Endothelial cell of umbilical vein (primary cell): Measurements from ENCODE around the gene TULP4. TPM values are rescaled to one million over a fixed set of nuclear protein-coding genes. Genes with fewer than 3 reads are reported as not detected.

ENCODE experiments used
- BruUV-seq: library from RNA; stranded (reverse); fragments of 400-500 nt; replicated peaks from 2 replicates; lab custom pipeline; 2021; lab: Mats Ljungman, UMichigan
- CTCF ChIA-PET: fragments of 300-600, 350-600 bp; sonication (Branson Sonifier 250); formaldehyde crosslinking; loops from one replicate; lab custom pipeline; 2021; ENCODE audit warnings: antibody characterized with exemption, inconsistent platforms; lab: Charles Lee
- POLR2A ChIA-PET: fragments of 300-600, 350-600 bp; sonication (Branson Sonifier 250); formaldehyde crosslinking; loops from one replicate; lab custom pipeline; 2021; ENCODE audit warnings: antibody characterized with exemption, inconsistent platforms; lab: Charles Lee
- DNase-seq: peaks from one replicate; pipeline ENCODE4 v3.0.0-alpha.2; 2011; ENCODE audit warnings: low read depth, low spot score
- FAIRE-seq: peaks from 2 replicates; lab custom pipeline; 2011; peaks lifted over from hg19 to GRCh38; lab: Jason Lieb, UNC
- H2AFZ ChIP-seq: 2 replicates; pipeline ENCODE4 v1.6.0; 2012; ENCODE audit warnings: low read depth, low read length, control low read depth, inconsistent platforms
- H3K27ac ChIP-seq: 2 replicates; pipeline ENCODE4 v1.5.1; 2011; ENCODE audit warnings: low read depth, mild to moderate bottlenecking, control low read depth, low read length, moderate library complexity; ENCODE audit not compliant: insufficient read depth
- H3K27me3 ChIP-seq, 2 experiments: 2 replicates each; pipeline versions ENCODE4 v1.6.0 to v1.6.1; 2011; ENCODE audit warnings: low read length in 2 of 2, mixed read lengths in 1 of 2; ENCODE audit not compliant: control insufficient read depth in 2 of 2, insufficient read depth in 2 of 2
- H3K36me3 ChIP-seq, 2 experiments: 2 replicates in 1 of 2; 3 replicates in 1 of 2; pipeline ENCODE4 v1.5.1; 2011; ENCODE audit warnings: low read length in 2 of 2, mild to moderate bottlenecking in 1 of 2, moderate library complexity in 1 of 2; ENCODE audit not compliant: control insufficient read depth in 2 of 2, insufficient read depth in 2 of 2; ENCODE audit errors: extremely low read depth in 1 of 2
- H3K4me1 ChIP-seq: 3 replicates; pipeline ENCODE4 v1.5.1; 2011; ENCODE audit warnings: mild to moderate bottlenecking, low read length; ENCODE audit not compliant: control insufficient read depth, insufficient read depth; ENCODE audit errors: extremely low read depth
- H3K4me2 ChIP-seq: 2 replicates; pipeline ENCODE4 v1.6.1; 2011; ENCODE audit warnings: low read length, control low read depth, mixed read lengths; ENCODE audit not compliant: insufficient read depth
- H3K4me3 ChIP-seq, 3 experiments: fragments of 200-600 bp in 1 of 3; sonication (generic), shearing (Covaris generic) in 1 of 3; replicated peaks in 1 of 3; 2 replicates each; pipeline ENCODE4 v1.5.1; 2011 to 2016; ENCODE audit warnings: control low read depth in 3 of 3, low read length in 3 of 3, mild to moderate bottlenecking in 2 of 3, inconsistent platforms in 1 of 3, low read depth in 1 of 3, moderate library complexity in 1 of 3; ENCODE audit not compliant: insufficient read depth in 1 of 3
- H3K79me2 ChIP-seq: 2 replicates; pipeline ENCODE4 v1.6.0; 2012; ENCODE audit warnings: low read length, inconsistent platforms; ENCODE audit not compliant: control insufficient read depth, insufficient read depth
- H3K9ac ChIP-seq: replicated peaks from 2 replicates; pipeline ENCODE3; 2011; ENCODE audit warnings: low read length, control low read depth; ENCODE audit not compliant: insufficient read depth; ENCODE audit errors: extremely low read depth
- H3K9me1 ChIP-seq: replicated peaks from 3 replicates; pipeline ENCODE4 v1.6.0; 2011; ENCODE audit warnings: mild to moderate bottlenecking, low read length; ENCODE audit not compliant: control insufficient read depth, insufficient read depth; ENCODE audit errors: extremely low read depth
- H3K9me3 ChIP-seq: replicated peaks from 2 replicates; pipeline ENCODE4 v1.5.1; 2012; ENCODE audit warnings: low read length, inconsistent platforms; ENCODE audit not compliant: control insufficient read depth, insufficient read depth
- H4K20me1 ChIP-seq: replicated peaks from 2 replicates; pipeline ENCODE3; 2011; ENCODE audit warnings: mild to moderate bottlenecking, low read length; ENCODE audit not compliant: control insufficient read depth, insufficient read depth; ENCODE audit errors: extremely low read depth
- EZH2 ChIP-seq: IDR thresholded peaks from 2 replicates; pipeline ENCODE4 v1.6.1; 2012; ENCODE audit warnings: borderline replicate concordance, low read depth, mild to moderate bottlenecking, moderate library complexity, low read length, inconsistent platforms; ENCODE audit not compliant: severe bottlenecking
- FOS ChIP-seq: IDR thresholded peaks from 2 replicates; pipeline ENCODE4 v1.6.1; 2011; ENCODE audit warnings: mild to moderate bottlenecking, low read length, moderate library complexity, borderline replicate concordance; ENCODE audit not compliant: insufficient read depth
- GATA2 ChIP-seq: IDR thresholded peaks from 2 replicates; pipeline ENCODE4 v1.7.0; 2011; ENCODE audit warnings: low read depth, mild to moderate bottlenecking, moderate library complexity, mixed read lengths, low read length; ENCODE audit not compliant: insufficient read length, insufficient read depth
- JUN ChIP-seq: IDR thresholded peaks from 2 replicates; pipeline ENCODE4 v1.6.1; 2011; ENCODE audit warnings: borderline replicate concordance, low read depth; ENCODE audit not compliant: insufficient read length, insufficient read depth
- MYC ChIP-seq: IDR thresholded peaks from one replicate; pipeline ENCODE4 v1.6.1; 2011; ENCODE audit warnings: mild to moderate bottlenecking, low read depth, low read length
- POLR2A ChIP-seq: IDR thresholded peaks from 2 replicates; pipeline ENCODE4 v1.6.1; 2012; ENCODE audit warnings: low read depth, mild to moderate bottlenecking, control low read depth, low read length
- POLR2AphosphoS5 ChIP-seq: IDR thresholded peaks from 2 replicates; pipeline ENCODE4 v1.6.1; 2012; ENCODE audit warnings: low read depth, mild to moderate bottlenecking, control low read depth, low read length, moderate library complexity; ENCODE audit not compliant: insufficient read depth
- dilution Hi-C: fragments of 300-500 bp; cut with MboI; formaldehyde crosslinking; loops from one replicate; pipeline ENCODE4 v1.15.0; 2019; ENCODE audit warnings: low sequenced_read_pairs; ENCODE audit not compliant: extremely low pct_ligation_motif_present
- intact Hi-C: fragments of 100-400 bp; cut with micrococcal nuclease; formaldehyde crosslinking; loops from one replicate; pipeline ENCODE4 v1.10.0; 2022
- polyA plus RNA-seq, 4 experiments: library from polyadenylated mRNA; depleted of rRNA in 3 of 4; stranded (reverse) in 3 of 4; unstranded in 1 of 4; fragments of >200 nt; gene quantifications; 2 replicates each; pipeline versions ENCODE4 v1.2.1 to v1.2.3, GENCODE V29; 2011 to 2012; ENCODE audit warnings: missing spikeins in 1 of 4
- total RNA-seq: library from RNA; stranded (reverse); gene quantifications from 2 replicates; pipeline ENCODE4 v1.2.3, GENCODE V29; 2021
- TF ChIP-seq, protein P1 (sequence below), 2 donors: IDR thresholded peaks; 1 replicate in 1 of 2; 2 replicates in 1 of 2; pipeline ENCODE4 v1.5.1; 2011; ENCODE audit warnings: low read length in 2 of 2, mild to moderate bottlenecking in 2 of 2, moderate library complexity in 2 of 2, control low read depth in 1 of 2, inconsistent platforms in 1 of 2, low read depth in 1 of 2; ENCODE audit not compliant: insufficient read depth in 1 of 2; ENCODE audit errors: extremely low read depth in 1 of 2
- TF ChIP-seq, protein P2 (sequence below): IDR thresholded peaks from 2 replicates; pipeline ENCODE4 v1.6.1; 2011; ENCODE audit not compliant: insufficient read depth, insufficient read length

The TULP4 gene
- total and polyA plus RNA-seq, 2 donors (not counting 3 experiments of a cell fraction or from before 2014, with no cell fraction given): 10.8 to 55.1 TPM

DNA sequence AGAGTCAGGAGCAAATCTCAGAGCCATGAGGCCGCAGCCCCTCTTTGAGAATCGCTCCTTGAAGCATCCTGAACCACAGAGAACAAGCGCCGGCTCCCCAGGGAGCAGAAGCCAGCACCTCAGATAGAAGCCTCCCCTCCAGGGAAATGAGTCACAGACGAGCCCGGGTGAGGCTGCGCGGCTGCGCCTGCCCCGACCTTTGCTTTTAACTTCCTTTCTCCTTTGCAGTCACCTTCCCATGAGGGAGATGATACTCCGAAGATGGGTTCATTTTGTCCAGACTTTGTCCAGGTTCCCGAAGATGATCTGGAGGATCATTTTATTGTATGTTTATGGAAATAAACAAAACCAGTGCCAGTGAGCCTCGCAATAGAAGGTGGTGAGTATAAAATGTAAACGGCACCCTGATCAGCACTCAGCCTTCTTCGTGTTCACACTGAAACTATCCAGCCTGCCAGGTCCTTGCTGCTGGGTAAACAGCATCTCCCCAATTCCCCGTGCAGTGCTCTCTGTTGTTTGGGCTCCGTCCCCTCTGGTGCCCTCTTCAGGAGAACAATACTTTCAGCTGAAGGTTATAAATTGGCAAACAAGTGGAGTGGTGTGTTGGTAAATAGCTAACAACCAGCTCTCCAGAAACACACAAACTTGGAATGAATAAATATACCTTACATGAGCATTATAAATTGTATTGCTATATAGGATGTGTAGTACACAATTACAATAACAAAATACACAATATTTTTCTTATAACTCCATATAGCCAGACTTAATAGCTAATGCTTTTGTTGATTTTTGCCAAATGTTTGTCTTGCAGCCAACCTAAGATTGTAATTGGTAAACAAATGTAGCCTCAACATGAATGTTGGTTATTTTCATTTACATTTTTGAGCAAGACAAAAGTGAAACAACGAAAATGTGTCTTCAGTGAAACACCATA lies 206.2 kb downstream of the TULP4 start:
- TF ChIP-seq, protein P1, sequence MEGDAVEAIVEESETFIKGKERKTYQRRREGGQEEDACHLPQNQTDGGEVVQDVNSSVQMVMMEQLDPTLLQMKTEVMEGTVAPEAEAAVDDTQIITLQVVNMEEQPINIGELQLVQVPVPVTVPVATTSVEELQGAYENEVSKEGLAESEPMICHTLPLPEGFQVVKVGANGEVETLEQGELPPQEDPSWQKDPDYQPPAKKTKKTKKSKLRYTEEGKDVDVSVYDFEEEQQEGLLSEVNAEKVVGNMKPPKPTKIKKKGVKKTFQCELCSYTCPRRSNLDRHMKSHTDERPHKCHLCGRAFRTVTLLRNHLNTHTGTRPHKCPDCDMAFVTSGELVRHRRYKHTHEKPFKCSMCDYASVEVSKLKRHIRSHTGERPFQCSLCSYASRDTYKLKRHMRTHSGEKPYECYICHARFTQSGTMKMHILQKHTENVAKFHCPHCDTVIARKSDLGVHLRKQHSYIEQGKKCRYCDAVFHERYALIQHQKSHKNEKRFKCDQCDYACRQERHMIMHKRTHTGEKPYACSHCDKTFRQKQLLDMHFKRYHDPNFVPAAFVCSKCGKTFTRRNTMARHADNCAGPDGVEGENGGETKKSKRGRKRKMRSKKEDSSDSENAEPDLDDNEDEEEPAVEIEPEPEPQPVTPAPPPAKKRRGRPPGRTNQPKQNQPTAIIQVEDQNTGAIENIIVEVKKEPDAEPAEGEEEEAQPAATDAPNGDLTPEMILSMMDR (IDR thresholded peaks at IDR 0.05; ENCODE audit: extremely low read depth in 1 of 2, insufficient read depth in 1 of 2, low read depth in 1 of 2, low read length in 2 of 2): peak; percentile 51 to 54
- TF ChIP-seq GATA2 (no peak), FOS (peak; percentile 87), POLR2AphosphoS5 (no peak), EZH2 (no peak), JUN (peak; percentile 26), POLR2A (no peak), MYC (no peak)
- TF ChIP-seq, protein P2, sequence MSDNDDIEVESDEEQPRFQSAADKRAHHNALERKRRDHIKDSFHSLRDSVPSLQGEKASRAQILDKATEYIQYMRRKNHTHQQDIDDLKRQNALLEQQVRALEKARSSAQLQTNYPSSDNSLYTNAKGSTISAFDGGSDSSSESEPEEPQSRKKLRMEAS: no peak
- dilution Hi-C loops (no loop called here), intact Hi-C loops (loop anchor here (1.0 to 2.0 kb wide), 6 partner anchors 20 to 297 kb away; no protein-coding TSS in a partner anchor)
- no peaks in the 10 kb centered on the region for H3K27me3 ChIP-seq
- H3K9me3 ChIP-seq: no peaks in the 10 kb centered on the region
- no peaks in the 10 kb centered on the region for H3K36me3 ChIP-seq
- no peaks in the 10 kb centered on the region for H3K9me1 ChIP-seq
- peak overlapping the region; percentile 1 for H3K9ac ChIP-seq
- CTCF ChIA-PET: interaction anchor here (0.6 to 4.4 kb wide), 36 partner anchors 8 to 306 kb away, joined by 3 to 58 read pairs (median 4); no protein-coding TSS in a partner anchor
- peaks cover 15% of the 10 kb centered on the region for H3K4me1 ChIP-seq
- POLR2A ChIA-PET: no interaction called here
- DNase-seq (peak; percentile 71), FAIRE-seq (peak; percentile 91)
- no peak overlapping the region for H3K27ac ChIP-seq
- H4K20me1 ChIP-seq: no peaks in the 10 kb centered on the region
- BruUV-seq: no TSS peak
- H3K4me2 ChIP-seq: peak overlapping the region; percentile 58
- peak overlapping the region; percentile 71 for H2AFZ ChIP-seq
- peak overlapping the region in 2 of 3 experiments; percentile 17 to 23 for H3K4me3 ChIP-seq
- H3K79me2 ChIP-seq: no peaks in the 10 kb centered on the region
